ENCODE measurements around the gene MYOD1.

MYOD1 gene

GRCh38 chr11:17702876-17703275, 16.5 kb upstream of the MYOD1 start:
- Histone ChIP-seq H3K9me3 (ENCODE audit: control insufficient read depth, low read length) (no peaks in the 10 kb centered on the region), H3K27ac (ENCODE audit: insufficient read depth, low read length, poor library complexity, severe bottlenecking) (no peak overlapping the region), H3K4me1 (ENCODE audit: control insufficient read depth, insufficient read depth, low read length, poor library complexity, severe bottlenecking) (no peaks in the 10 kb centered on the region), H3K27me3 (replicated peaks; ENCODE audit: control insufficient read depth, insufficient read depth, low read length, poor library complexity, severe bottlenecking) (no peaks in the 10 kb centered on the region), H3K36me3 (ENCODE audit: control insufficient read depth, insufficient read depth, low read length) (no peaks in the 10 kb centered on the region), H3K4me3 (ENCODE audit: insufficient read depth, low read depth, low read length, poor library complexity, severe bottlenecking) (no peak overlapping the region)
- DNase-seq: no peak

DNA sequence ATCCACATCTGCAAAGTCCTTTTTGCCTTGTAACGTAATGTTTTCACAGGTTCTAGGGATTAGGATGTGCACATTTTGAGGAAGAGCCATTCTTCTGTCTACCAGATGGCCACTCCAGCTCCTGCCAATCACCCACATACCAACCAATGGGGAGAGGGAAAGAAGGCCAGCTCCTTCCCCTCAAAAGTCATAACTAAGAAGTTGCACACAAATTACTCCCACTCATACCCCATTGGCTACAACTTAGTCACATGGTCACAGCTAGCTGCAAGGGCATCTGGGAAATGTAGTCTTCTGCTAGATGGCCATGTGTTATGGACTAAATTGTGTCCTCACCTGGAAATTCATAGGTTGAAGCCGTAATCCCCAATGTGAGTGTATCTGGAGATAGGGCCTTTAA, 15.4 kb upstream of the MYOD1 start:
- H3K27me3 ChIP-seq (replicated peaks; ENCODE audit: control insufficient read depth, insufficient read depth, low read length, poor library complexity, severe bottlenecking): no peaks in the 10 kb centered on the region
- H3K4me3 ChIP-seq (ENCODE audit: insufficient read depth, low read depth, low read length, poor library complexity, severe bottlenecking): no peak overlapping the region
- no peaks in the 10 kb centered on the region for H3K36me3 ChIP-seq (ENCODE audit: control insufficient read depth, insufficient read depth, low read length)
- no peaks in the 10 kb centered on the region for H3K4me1 ChIP-seq (ENCODE audit: control insufficient read depth, insufficient read depth, low read length, poor library complexity, severe bottlenecking)
- no peak overlapping the region for H3K27ac ChIP-seq (ENCODE audit: insufficient read depth, low read length, poor library complexity, severe bottlenecking)
- DNase-seq: no peak
- H3K9me3 ChIP-seq (ENCODE audit: control insufficient read depth, low read length): no peaks in the 10 kb centered on the region

DNA sequence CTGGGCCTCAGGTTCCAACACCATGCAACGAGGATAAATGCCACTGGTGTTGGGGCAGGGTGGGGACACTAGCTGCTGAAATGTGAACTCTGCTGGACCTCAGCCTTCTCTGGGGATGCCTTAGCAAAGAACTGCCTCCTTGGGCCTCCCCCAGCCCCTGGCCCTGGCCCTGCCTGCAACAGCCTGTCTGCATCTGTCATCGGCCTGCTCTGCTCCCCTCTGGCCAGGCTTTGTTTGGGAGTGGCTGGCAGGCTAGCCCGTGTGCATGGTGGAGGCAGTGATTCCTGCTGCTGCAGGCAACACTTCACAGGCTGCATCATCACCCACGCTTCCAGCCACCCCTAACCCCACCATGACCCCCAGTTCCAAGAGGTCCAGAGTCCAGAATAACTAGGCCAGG, 11.5 kb upstream of the MYOD1 start:
- Histone ChIP-seq H3K27ac (ENCODE audit: insufficient read depth, low read length, poor library complexity, severe bottlenecking) (no peak overlapping the region), H3K36me3 (ENCODE audit: control insufficient read depth, insufficient read depth, low read length) (no peaks in the 10 kb centered on the region), H3K27me3 (replicated peaks; ENCODE audit: control insufficient read depth, insufficient read depth, low read length, poor library complexity, severe bottlenecking) (peaks cover 8% of the 10 kb centered on the region), H3K4me3 (ENCODE audit: insufficient read depth, low read depth, low read length, poor library complexity, severe bottlenecking) (no peak overlapping the region), H3K4me1 (ENCODE audit: control insufficient read depth, insufficient read depth, low read length, poor library complexity, severe bottlenecking) (no peaks in the 10 kb centered on the region), H3K9me3 (ENCODE audit: control insufficient read depth, low read length) (no peaks in the 10 kb centered on the region)
- DNase-seq: no peak

DNA sequence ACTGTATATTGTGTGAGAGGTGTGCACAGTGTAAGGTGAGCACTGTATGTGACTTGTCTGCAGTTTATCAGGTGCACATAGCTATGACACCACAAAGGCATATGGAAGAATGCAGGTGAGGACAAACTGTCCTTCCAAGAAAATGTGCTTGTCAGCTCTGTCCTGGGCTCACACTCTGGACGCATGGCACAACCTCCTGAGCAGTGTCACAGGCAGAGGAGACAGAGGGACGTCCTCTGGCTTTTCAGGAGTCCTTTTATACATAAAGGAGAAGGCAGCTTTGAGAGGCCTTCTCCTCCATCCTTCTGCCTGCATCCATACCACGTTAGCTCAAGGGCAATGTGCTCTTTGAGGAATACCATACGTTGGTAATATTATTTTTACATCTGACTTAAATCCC, 7.5 kb upstream of the MYOD1 start:
- Histone ChIP-seq H3K4me1 (ENCODE audit: control insufficient read depth, insufficient read depth, low read length, poor library complexity, severe bottlenecking) (no peaks in the 10 kb centered on the region), H3K27ac (ENCODE audit: insufficient read depth, low read length, poor library complexity, severe bottlenecking) (no peak overlapping the region), H3K36me3 (ENCODE audit: control insufficient read depth, insufficient read depth, low read length) (no peaks in the 10 kb centered on the region), H3K27me3 (replicated peaks; ENCODE audit: control insufficient read depth, insufficient read depth, low read length, poor library complexity, severe bottlenecking) (peaks cover 14% of the 10 kb centered on the region), H3K4me3 (ENCODE audit: insufficient read depth, low read depth, low read length, poor library complexity, severe bottlenecking) (no peak overlapping the region), H3K9me3 (ENCODE audit: control insufficient read depth, low read length) (no peaks in the 10 kb centered on the region)
- DNase-seq: no peak

GRCh38 chr11:17713851-17714250, 5.5 kb upstream of the MYOD1 start:
- Histone ChIP-seq H3K4me1 (ENCODE audit: control insufficient read depth, insufficient read depth, low read length, poor library complexity, severe bottlenecking) (no peaks in the 10 kb centered on the region), H3K9me3 (ENCODE audit: control insufficient read depth, low read length) (no peaks in the 10 kb centered on the region), H3K36me3 (ENCODE audit: control insufficient read depth, insufficient read depth, low read length) (no peaks in the 10 kb centered on the region), H3K27ac (ENCODE audit: insufficient read depth, low read length, poor library complexity, severe bottlenecking) (no peak overlapping the region), H3K4me3 (ENCODE audit: insufficient read depth, low read depth, low read length, poor library complexity, severe bottlenecking) (no peak overlapping the region), H3K27me3 (replicated peaks; ENCODE audit: control insufficient read depth, insufficient read depth, low read length, poor library complexity, severe bottlenecking) (peaks cover 14% of the 10 kb centered on the region)
- DNase-seq: no peak

- peaks cover 14% of the 10 kb centered on the region for H3K27me3 ChIP-seq (replicated peaks; ENCODE audit: control insufficient read depth, insufficient read depth, low read length, poor library complexity, severe bottlenecking)
- H3K4me3 ChIP-seq (ENCODE audit: insufficient read depth, low read depth, low read length, poor library complexity, severe bottlenecking): no peak overlapping the region
- H3K9me3 ChIP-seq (ENCODE audit: control insufficient read depth, low read length): no peaks in the 10 kb centered on the region
- no peak overlapping the region for H3K27ac ChIP-seq (ENCODE audit: insufficient read depth, low read length, poor library complexity, severe bottlenecking)
- no peaks in the 10 kb centered on the region for H3K4me1 ChIP-seq (ENCODE audit: control insufficient read depth, insufficient read depth, low read length, poor library complexity, severe bottlenecking)
- H3K36me3 ChIP-seq (ENCODE audit: control insufficient read depth, insufficient read depth, low read length): no peaks in the 10 kb centered on the region
- DNase-seq: no peak
Measured at GRCh38 chr11:17714356-17714854, 5.0 kb upstream of the MYOD1 start.

- Histone ChIP-seq H3K27ac (ENCODE audit: insufficient read depth, low read length, poor library complexity, severe bottlenecking) (no peak overlapping the region), H3K27me3 (replicated peaks; ENCODE audit: control insufficient read depth, insufficient read depth, low read length, poor library complexity, severe bottlenecking) (peaks cover 14% of the 10 kb centered on the region), H3K4me1 (ENCODE audit: control insufficient read depth, insufficient read depth, low read length, poor library complexity, severe bottlenecking) (no peaks in the 10 kb centered on the region)
Measured at GRCh38 chr11:17714870-17715269, 4.5 kb upstream of the MYOD1 start.

DNA sequence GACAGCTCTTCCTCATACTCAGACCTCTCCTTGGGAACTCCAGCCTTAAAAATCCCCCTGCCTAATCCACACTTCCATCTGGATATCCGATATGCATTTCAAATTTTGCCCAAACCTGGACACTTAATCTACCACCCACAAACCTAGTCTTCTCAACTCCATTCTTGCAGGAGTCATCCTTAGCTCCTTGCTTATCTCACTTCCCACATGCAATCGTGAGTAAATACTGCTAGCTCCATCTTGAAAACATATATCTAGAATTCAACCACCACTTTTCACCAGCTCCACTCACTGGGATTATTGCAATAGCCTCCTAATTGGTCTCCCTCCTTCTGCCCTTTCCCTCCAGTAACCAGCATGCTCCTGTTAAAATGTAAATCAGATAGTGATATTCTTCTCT, 2.6 kb upstream of the MYOD1 start:
- Histone ChIP-seq H3K4me1 (ENCODE audit: control insufficient read depth, insufficient read depth, low read length, poor library complexity, severe bottlenecking) (no peaks in the 10 kb centered on the region), H3K27me3 (replicated peaks; ENCODE audit: control insufficient read depth, insufficient read depth, low read length, poor library complexity, severe bottlenecking) (peaks cover 27% of the 10 kb centered on the region), H3K4me3 (ENCODE audit: insufficient read depth, low read depth, low read length, poor library complexity, severe bottlenecking) (no peak overlapping the region), H3K36me3 (ENCODE audit: control insufficient read depth, insufficient read depth, low read length) (no peaks in the 10 kb centered on the region), H3K27ac (ENCODE audit: insufficient read depth, low read length, poor library complexity, severe bottlenecking) (no peak overlapping the region), H3K9me3 (ENCODE audit: control insufficient read depth, low read length) (no peaks in the 10 kb centered on the region)
- DNase-seq: no peak

More at GRCh38 chr11:17714870-17715269, 4.5 kb upstream of the MYOD1 start:
- no peak for DNase-seq
- H3K36me3 ChIP-seq (ENCODE audit: control insufficient read depth, insufficient read depth, low read length): no peaks in the 10 kb centered on the region
- H3K4me3 ChIP-seq (ENCODE audit: insufficient read depth, low read depth, low read length, poor library complexity, severe bottlenecking): no peak overlapping the region
- no peaks in the 10 kb centered on the region for H3K9me3 ChIP-seq (ENCODE audit: control insufficient read depth, low read length)

DNA sequence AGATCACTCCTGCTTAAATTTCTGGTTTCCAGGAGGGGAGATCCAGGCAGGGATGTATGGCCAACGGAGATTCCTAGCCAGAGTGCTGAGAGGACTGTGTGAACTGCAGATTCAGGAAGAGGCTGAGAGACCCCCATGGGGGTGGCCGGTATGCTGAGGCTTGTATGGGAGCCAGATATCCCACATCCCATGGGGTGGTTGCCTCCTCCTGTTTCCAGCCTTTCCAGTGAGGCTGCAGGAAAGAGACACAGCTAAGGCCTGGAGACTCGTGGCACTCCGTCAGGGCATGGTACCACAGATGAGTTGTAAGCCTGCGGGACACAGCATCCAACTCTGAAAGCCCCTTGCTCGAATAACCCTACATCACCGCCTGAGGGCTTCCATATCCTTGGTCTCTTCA, 1.4 kb upstream of the MYOD1 start:
- DNase-seq: no peak
- Histone ChIP-seq H3K27ac (ENCODE audit: insufficient read depth, low read length, poor library complexity, severe bottlenecking) (no peak overlapping the region), H3K36me3 (ENCODE audit: control insufficient read depth, insufficient read depth, low read length) (no peaks in the 10 kb centered on the region), H3K4me3 (ENCODE audit: insufficient read depth, low read depth, low read length, poor library complexity, severe bottlenecking) (no peak overlapping the region), H3K4me1 (ENCODE audit: control insufficient read depth, insufficient read depth, low read length, poor library complexity, severe bottlenecking) (no peaks in the 10 kb centered on the region), H3K9me3 (ENCODE audit: control insufficient read depth, low read length) (no peaks in the 10 kb centered on the region), H3K27me3 (replicated peaks; ENCODE audit: control insufficient read depth, insufficient read depth, low read length, poor library complexity, severe bottlenecking) (peaks cover 29% of the 10 kb centered on the region)

DNA sequence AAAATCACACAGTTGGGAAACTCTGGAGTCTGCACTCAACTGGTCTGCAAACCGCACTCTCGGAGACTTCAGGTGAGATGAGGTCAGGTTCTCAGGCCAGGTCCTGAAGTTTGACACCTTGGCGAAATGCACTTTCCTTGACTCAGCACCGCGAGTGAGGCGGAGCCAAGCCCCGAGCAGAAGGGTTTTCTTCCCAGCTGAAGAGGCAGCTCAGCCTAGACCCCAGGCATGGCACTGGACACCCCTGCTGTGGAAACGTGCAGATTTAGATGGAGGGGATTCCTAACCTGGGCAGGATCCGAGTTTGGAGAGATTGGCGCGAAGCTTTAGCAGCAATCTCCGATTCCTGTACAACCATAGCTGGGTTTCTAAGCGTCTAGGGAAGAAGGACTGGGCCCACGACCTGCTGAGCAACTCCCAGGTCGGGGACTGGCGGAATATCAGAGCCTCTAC, 835 bp upstream of the MYOD1 start:
- Histone ChIP-seq H3K9me3 (ENCODE audit: control insufficient read depth, low read length) (no peaks in the 10 kb centered on the region), H3K27me3 (replicated peaks; ENCODE audit: control insufficient read depth, insufficient read depth, low read length, poor library complexity, severe bottlenecking) (peaks cover 34% of the 10 kb centered on the region), H3K27ac (ENCODE audit: insufficient read depth, low read length, poor library complexity, severe bottlenecking) (no peak overlapping the region), H3K4me3 (ENCODE audit: insufficient read depth, low read depth, low read length, poor library complexity, severe bottlenecking) (no peak overlapping the region), H3K36me3 (ENCODE audit: control insufficient read depth, insufficient read depth, low read length) (no peaks in the 10 kb centered on the region), H3K4me1 (ENCODE audit: control insufficient read depth, insufficient read depth, low read length, poor library complexity, severe bottlenecking) (no peaks in the 10 kb centered on the region)
- no peak for DNase-seq
